Neural progenitor cell (in vitro differentiated cells): ENCODE results near the gene NLRP6. TPM values are rescaled to one million over a fixed set of nuclear protein-coding genes. Genes with fewer than 3 reads are reported as not detected.

Experiments used
- DNase-seq: peaks from one replicate; pipeline ENCODE4 v3.0.0-alpha.2; 2016; ENCODE audit warnings: low spot score
- H2AFZ ChIP-seq: fragments of 200-600 bp; sonication (generic); replicated peaks from 2 replicates; pipeline ENCODE4 v1.6.1; 2016; ENCODE audit warnings: antibody characterized with exemption
- H3F3A ChIP-seq: fragments of 200-600 bp; sonication (generic); 2 replicates; pipeline ENCODE4 v1.6.1; 2016; ENCODE audit warnings: antibody characterized with exemption, low read depth
- H3K27ac ChIP-seq: fragments of 200-600 bp; sonication (generic); 2 replicates; pipeline ENCODE4 v1.5.1; 2016; ENCODE audit warnings: mild to moderate bottlenecking
- H3K27me3 ChIP-seq: fragments of 200-600 bp; sonication (generic); 2 replicates; pipeline ENCODE4 v1.6.1; 2016; ENCODE audit warnings: mild to moderate bottlenecking, moderate library complexity
- H3K36me3 ChIP-seq: fragments of 200-600 bp; sonication (generic); 2 replicates; pipeline ENCODE4 v1.5.1; 2016
- H3K4me1 ChIP-seq: fragments of 200-600 bp; sonication (generic); 2 replicates; pipeline ENCODE4 v1.6.1; 2016; ENCODE audit warnings: mixed run types
- H3K4me2 ChIP-seq: fragments of 200-600 bp; sonication (generic); 2 replicates; pipeline ENCODE4 v1.6.1; 2016
- H3K4me3 ChIP-seq: fragments of 200-600 bp; sonication (generic); 2 replicates; pipeline ENCODE4 v1.5.1; 2016
- H3K79me2 ChIP-seq: fragments of 200-600 bp; sonication (generic); 2 replicates; pipeline ENCODE4 v1.6.1; 2016; ENCODE audit warnings: low read depth
- H3K9ac ChIP-seq: fragments of 200-600 bp; sonication (generic); 2 replicates; pipeline ENCODE4 v1.6.1; 2016
- H3K9me3 ChIP-seq: fragments of 200-600 bp; sonication (generic); 2 replicates; pipeline ENCODE4 v1.5.1; 2016; ENCODE audit warnings: low read depth
- H4K20me1 ChIP-seq: fragments of 200-600 bp; sonication (generic); 2 replicates; pipeline ENCODE4 v1.6.1; 2016; ENCODE audit warnings: low read depth
- H3K27ac Mint-ChIP-seq: 3 replicates; pipeline ENCODE4 v1.8.0; 2021; ENCODE audit warnings: mixed read lengths
- H3K27me3 Mint-ChIP-seq: 2 replicates; pipeline ENCODE4 v1.8.0; 2022; ENCODE audit warnings: low read depth, mild to moderate bottlenecking, inconsistent platforms, moderate library complexity, mixed read lengths; ENCODE audit not compliant: insufficient read depth
- H3K36me3 Mint-ChIP-seq: 3 replicates; pipeline ENCODE4 v1.8.0; 2021; ENCODE audit warnings: mixed read lengths
- H3K4me1 Mint-ChIP-seq: 3 replicates; pipeline ENCODE4 v1.8.0; 2021; ENCODE audit warnings: mixed read lengths
- H3K4me3 Mint-ChIP-seq: 3 replicates; pipeline ENCODE4 v1.8.0; 2021; ENCODE audit warnings: mild to moderate bottlenecking, moderate library complexity, mixed read lengths
- H3K9me3 Mint-ChIP-seq: 3 replicates; pipeline ENCODE4 v1.8.0; 2020; ENCODE audit warnings: mixed read lengths
- CTCF ChIP-seq: fragments of 200-600 bp; sonication (generic); IDR thresholded peaks from 2 replicates; pipeline ENCODE4 v1.5.1; 2017; ENCODE audit warnings: antibody characterized with exemption, mild to moderate bottlenecking
- EZH2 ChIP-seq: fragments of 200-600 bp; sonication (generic); IDR thresholded peaks from 2 replicates; pipeline ENCODE4 v1.6.1; 2017; ENCODE audit warnings: antibody characterized with exemption, mild to moderate bottlenecking, moderate library complexity
- EZH2phosphoT487 ChIP-seq: fragments of 200-600 bp; sonication (generic); IDR thresholded peaks from 2 replicates; pipeline ENCODE4 v1.6.1; 2017; ENCODE audit warnings: antibody characterized with exemption
- total RNA-seq: library from RNA; depleted of rRNA; stranded (reverse); fragments of >200 nt; gene quantifications from 2 replicates; pipeline ENCODE4 v1.2.3, GENCODE V29; 2015; ENCODE audit warnings: low replicate concordance

The NLRP6 gene
- total RNA-seq, 1 donor from 2014 or later, result not detected

GRCh38 chr11:244376-244775 is 33.8 kb upstream of the NLRP6 start:
- Mint-ChIP-seq H3K9me3 (no peaks in the 10 kb centered on the region), H3K36me3 (peaks cover 31% of the 10 kb centered on the region), H3K27me3 (peaks cover 2% of the 10 kb centered on the region), H3K4me3 (no peak overlapping the region), H3K27ac (no peak overlapping the region), H3K4me1 (no peaks in the 10 kb centered on the region)
- no peak overlapping the region for H2AFZ ChIP-seq
- no peaks in the 10 kb centered on the region for H4K20me1 ChIP-seq
- no peaks in the 10 kb centered on the region for H3K27me3 ChIP-seq
- no peaks in the 10 kb centered on the region for H3K4me1 ChIP-seq
- no peak for DNase-seq
- no peak overlapping the region for H3K4me3 ChIP-seq
- H3K79me2 ChIP-seq, result peaks cover 9% of the 10 kb centered on the region
- H3F3A ChIP-seq, result no peaks in the 10 kb centered on the region
- no peak overlapping the region for H3K4me2 ChIP-seq
- H3K36me3 ChIP-seq, result peaks cover 7% of the 10 kb centered on the region
- no peaks in the 10 kb centered on the region for H3K9me3 ChIP-seq
- TF ChIP-seq CTCF (no peak), EZH2 (no peak)
- H3K27ac ChIP-seq, result no peak overlapping the region
- no peak overlapping the region for H3K9ac ChIP-seq

GRCh38 chr11:249062-249461 is 29.1 kb upstream of the NLRP6 start:
- Histone ChIP-seq H3K4me3 (no peak overlapping the region), H3K4me1 (no peaks in the 10 kb centered on the region), H3F3A (peaks cover 10% of the 10 kb centered on the region), H3K27ac (no peak overlapping the region), H3K27me3 (no peaks in the 10 kb centered on the region), H3K36me3 (no peaks in the 10 kb centered on the region), H3K9ac (no peak overlapping the region), H3K9me3 (no peaks in the 10 kb centered on the region), H4K20me1 (no peaks in the 10 kb centered on the region), H3K4me2 (no peak overlapping the region), H3K79me2 (no peaks in the 10 kb centered on the region), H2AFZ (no peak overlapping the region)
- no peaks in the 10 kb centered on the region for H3K4me1 Mint-ChIP-seq
- no peak overlapping the region for H3K27ac Mint-ChIP-seq
- TF ChIP-seq EZH2 (no peak), CTCF (no peak), EZH2phosphoT487 (no peak)
- peaks cover 2% of the 10 kb centered on the region for H3K27me3 Mint-ChIP-seq
- H3K9me3 Mint-ChIP-seq, result no peaks in the 10 kb centered on the region
- peaks cover 40% of the 10 kb centered on the region for H3K36me3 Mint-ChIP-seq
- DNase-seq, result no peak
- H3K4me3 Mint-ChIP-seq, result no peak overlapping the region

DNA sequence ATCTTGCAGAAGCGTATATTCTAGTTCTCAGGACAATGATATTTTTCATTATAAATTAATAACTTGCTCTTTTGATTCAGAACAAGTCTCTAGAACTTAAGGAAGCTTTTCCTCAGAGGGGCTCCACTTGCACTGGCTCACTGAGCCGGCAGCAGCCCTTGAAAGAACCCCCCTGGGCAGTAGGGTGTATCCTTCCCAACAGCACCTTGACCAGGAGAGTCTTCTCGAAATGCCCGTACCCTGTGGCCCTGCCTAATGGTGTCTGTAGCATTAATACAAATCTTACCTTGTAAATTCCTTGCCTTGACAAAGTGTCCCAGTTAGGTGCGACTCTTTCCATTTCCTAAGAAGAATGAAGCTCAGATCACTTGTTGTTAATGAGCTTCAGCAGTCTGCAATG is 27.9 kb upstream of the NLRP6 start:
- H3K27ac Mint-ChIP-seq, result no peak overlapping the region
- no peak for TF ChIP-seq EZH2
- TF ChIP-seq EZH2phosphoT487, result no peak
- TF ChIP-seq CTCF, result no peak
- H3F3A ChIP-seq, result peaks cover 10% of the 10 kb centered on the region
- H3K27ac ChIP-seq, result no peak overlapping the region
- H3K4me2 ChIP-seq, result no peak overlapping the region
- H3K36me3 ChIP-seq, result no peaks in the 10 kb centered on the region
- H3K9me3 ChIP-seq, result no peaks in the 10 kb centered on the region
- H4K20me1 ChIP-seq, result no peaks in the 10 kb centered on the region
- H3K27me3 ChIP-seq, result no peaks in the 10 kb centered on the region
- no peak for DNase-seq
- H2AFZ ChIP-seq, result no peak overlapping the region
- no peak overlapping the region for H3K4me3 ChIP-seq
- H3K79me2 ChIP-seq, result no peaks in the 10 kb centered on the region
- no peaks in the 10 kb centered on the region for H3K9me3 Mint-ChIP-seq
- no peak overlapping the region for H3K9ac ChIP-seq
- no peaks in the 10 kb centered on the region for H3K4me1 Mint-ChIP-seq
- peaks cover 2% of the 10 kb centered on the region for H3K27me3 Mint-ChIP-seq
- H3K4me1 ChIP-seq, result no peaks in the 10 kb centered on the region
- no peak overlapping the region for H3K4me3 Mint-ChIP-seq
- H3K36me3 Mint-ChIP-seq, result peaks cover 38% of the 10 kb centered on the region
